ENCODE data around the gene VDAC1.
"Not testable (repeated sequence)": the region's sequence is repeated elsewhere in the genome, so short reads cannot be mapped to it uniquely, and the experiment has no call there.

VDAC1 gene

GRCh38 chr5:134004626-134005416, at the start of gene VDAC1:
TSS of gene VDAC1 (minus strand) at chr5:134004975. CDS start at chr5:133993012, 11,963 bp downstream.
- peak; percentile 71 for DNase-seq

DNA sequence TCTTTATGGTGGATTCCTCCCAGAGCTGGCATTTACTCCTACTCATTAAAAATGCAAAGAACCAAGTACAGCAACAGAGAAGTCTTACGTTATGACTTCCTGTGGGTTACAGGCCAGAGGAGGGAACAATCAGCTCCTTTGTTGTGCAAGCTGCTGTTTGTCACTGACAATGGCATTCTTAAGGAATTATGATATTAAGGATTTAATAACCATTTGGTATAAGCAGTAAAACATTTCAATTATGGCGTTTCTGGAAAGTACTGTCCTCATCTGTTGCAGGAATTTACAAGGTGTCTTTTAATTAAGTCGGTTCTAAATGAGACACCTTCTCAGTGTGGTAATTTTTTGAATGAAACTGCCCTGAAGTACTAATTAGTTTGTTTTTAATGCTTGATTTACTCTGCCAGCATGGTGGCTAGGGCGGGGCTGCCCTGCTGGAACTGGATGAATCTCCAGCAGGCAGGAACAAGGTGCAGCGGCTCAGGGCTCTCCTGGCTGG, 49.1 kb upstream of the VDAC1 start:
- peak; percentile 31 to 37 for DNase-seq

- DNase-seq: no peak
Observed at GRCh38 chr5:134053314-134053839, 48.6 kb upstream of the VDAC1 start.

GRCh38 chr5:134051305-134051704, 46.5 kb upstream of the VDAC1 start:
- DNase-seq: no peak

- DNase-seq: no peak
Observed at GRCh38 chr5:134048864-134049263, 44.1 kb upstream of the VDAC1 start.

DNA sequence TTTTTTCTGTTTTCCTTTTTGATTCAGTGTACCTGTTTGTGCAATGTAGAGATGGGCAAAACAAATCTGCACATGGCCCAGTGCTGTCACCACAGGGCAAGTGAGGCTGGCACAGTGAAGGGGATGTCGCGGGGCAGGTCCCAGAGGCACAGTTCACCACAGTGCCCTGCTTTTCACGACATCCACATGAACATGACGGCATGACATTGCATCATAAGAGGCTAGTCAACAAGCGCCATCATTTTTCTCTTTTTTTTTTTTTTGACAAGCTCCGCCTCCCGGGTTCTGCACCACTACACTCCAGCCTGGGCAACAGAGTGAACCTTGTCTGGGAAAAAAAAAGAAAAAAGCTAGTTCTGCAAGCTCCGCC, 42.9 kb upstream of the VDAC1 start:
- no peak for DNase-seq

- no peak for DNase-seq
Observed at GRCh38 chr5:134046801-134047686, 42.3 kb upstream of the VDAC1 start.

DNA sequence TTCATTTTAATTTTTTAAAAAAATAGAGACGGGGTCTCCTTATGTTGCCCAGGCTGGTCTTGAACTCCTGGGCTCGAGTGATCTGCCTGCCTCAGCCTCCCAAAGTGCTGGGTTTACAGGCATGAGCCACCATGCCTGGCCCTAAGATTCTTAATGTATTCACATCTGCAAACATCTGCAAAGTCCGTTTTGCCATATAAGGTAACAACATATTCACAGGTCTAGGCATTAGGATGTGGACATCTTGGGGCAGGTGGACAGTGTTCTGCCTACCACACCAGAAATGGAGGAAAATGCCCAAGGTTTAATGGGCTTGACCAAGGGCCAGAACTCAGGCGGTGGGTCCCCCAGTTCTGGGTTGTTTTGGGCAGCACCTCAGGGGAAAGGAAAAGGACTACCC, 41.6 kb upstream of the VDAC1 start:
- DNase-seq: no peak

GRCh38 chr5:134043793-134044792, 39.3 kb upstream of the VDAC1 start:
- no peak for DNase-seq

GRCh38 chr5:134041570-134042411, 37.0 kb upstream of the VDAC1 start:
- no peak for DNase-seq

DNA sequence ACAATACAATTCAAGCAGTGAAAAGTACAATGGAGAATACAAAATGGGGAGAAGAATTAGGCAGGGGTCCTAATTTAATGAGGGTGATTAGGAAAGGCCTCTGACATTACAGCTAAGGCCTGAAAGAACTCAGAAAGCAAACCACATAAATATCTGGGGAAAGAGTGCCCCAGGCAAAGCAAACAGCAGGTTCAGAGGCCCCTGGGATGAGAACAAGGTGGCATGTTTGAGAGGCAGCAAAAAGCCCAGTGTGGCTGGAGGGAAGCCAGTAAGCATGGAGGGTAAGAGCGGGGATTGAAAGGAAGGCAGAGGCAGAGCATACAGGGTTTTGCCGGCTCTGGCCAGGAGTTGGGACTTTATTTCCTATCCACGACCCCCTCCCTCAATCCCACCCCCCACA, 33.4 kb upstream of the VDAC1 start:
- no peak for DNase-seq

DNA sequence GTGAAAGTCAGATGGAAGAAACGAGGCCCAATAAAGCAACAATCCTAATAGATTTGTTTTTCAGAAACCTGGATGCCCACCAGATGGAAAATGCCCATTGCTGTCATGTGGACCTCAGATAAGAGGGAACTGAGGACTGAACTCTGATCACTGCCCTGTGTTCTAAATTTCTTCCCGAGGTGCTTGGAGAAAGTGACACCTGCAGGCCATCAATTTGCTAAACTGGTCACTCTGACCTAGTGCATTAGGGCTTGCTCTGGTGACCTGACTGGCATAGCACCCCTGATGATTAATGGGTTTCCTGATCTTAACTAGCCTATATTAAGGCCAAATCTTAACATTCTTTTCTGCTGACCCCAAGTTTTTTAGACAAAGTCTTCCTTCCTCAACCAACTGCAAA, 32.4 kb upstream of the VDAC1 start:
- DNase-seq: no peak

GRCh38 chr5:134034326-134034725, 29.6 kb upstream of the VDAC1 start:
- no peak for DNase-seq

GRCh38 chr5:134030303-134030964, 25.7 kb upstream of the VDAC1 start:
- DNase-seq: not testable (repeated sequence)

GRCh38 chr5:134029156-134029555, 24.4 kb upstream of the VDAC1 start:
- no peak for DNase-seq

DNA sequence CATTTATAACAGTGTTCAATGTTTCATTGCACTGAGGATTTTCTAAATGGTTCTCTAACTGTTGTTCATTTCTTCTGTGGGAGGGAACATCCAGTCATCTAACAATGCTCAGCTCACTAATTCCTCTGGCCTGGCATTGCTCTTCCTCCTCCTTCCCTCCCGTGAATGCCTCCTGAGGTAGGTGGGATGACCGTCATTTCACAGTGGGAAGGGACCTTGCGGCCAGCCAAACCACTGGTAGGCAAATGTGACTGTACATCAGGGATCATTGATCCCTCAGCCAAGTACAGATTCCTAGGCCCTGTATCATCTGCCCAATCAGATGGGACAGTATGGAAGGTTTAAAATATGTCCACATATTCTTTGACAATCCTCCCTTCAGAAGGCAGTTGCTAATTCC, 23.7 kb upstream of the VDAC1 start:
- DNase-seq: no peak

DNA sequence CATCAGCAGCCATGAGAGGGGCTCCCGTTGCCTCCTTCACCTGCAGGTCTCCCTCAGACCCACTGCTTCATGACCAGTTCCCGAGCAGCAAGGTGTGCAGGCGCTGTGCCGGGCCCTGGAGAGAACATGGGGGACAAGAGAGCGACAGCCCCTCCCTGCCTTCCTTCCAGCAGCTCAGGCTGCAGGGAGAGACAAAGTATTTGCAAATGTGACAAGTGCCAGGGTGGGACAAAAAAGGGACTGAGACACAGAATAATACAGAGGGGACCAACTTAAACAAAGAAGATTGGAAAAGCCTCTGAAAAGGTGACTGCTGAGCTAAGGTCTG, 22.5 kb upstream of the VDAC1 start:
- DNase-seq: no peak

- peak; percentile 80 to 84 for DNase-seq
Observed at GRCh38 chr5:134026521-134027287, 21.9 kb upstream of the VDAC1 start.

DNA sequence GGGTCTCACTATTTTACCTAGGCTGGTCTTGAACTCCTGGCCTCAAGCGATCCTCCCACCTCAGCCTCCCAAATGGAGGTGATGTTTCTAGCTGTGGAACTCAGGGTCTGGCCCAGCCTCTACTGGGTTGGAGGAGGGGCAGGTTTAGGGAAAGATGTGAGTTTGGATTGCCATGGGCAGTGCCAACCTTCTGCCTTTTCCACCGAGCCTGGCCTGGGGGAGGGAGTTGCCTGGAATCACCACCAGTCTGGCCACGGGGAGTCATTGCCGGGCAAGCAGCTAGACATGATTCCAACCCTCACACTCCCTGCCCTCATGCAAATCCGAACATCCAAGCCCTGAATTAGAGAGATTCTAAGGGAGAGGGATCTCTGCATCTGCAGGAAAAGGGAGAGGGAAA, 21.0 kb upstream of the VDAC1 start:
- DNase-seq: no peak

DNA sequence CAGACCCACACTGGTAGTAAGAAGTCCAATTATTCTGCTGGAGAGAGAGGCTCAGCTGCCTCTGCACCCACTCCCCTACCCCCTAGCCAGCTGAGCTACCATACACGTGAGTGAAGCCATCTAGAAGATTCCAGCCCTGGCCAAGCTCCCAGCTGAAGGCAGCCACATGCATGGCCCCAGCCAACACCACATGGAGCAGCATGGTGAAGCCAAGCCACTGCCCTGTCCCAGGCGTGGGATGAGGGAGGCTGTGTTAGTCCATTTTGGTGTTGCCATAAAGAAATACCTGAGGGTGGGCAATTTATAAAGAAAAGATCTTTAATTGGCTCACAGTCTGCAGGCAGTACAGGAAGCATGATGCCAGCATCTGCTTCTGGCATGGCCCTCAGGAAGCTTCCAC, 20.0 kb upstream of the VDAC1 start:
- no peak for DNase-seq
